ENCODE measurements around the gene SOS1.
A peak's percentile ranks its signal among the peaks of the same experiment; 100 is the strongest.
"Not testable (repeated sequence)": the region's sequence is repeated elsewhere in the genome, so short reads cannot be mapped to it uniquely, and the experiment has no call there.

SOS1 gene

DNA sequence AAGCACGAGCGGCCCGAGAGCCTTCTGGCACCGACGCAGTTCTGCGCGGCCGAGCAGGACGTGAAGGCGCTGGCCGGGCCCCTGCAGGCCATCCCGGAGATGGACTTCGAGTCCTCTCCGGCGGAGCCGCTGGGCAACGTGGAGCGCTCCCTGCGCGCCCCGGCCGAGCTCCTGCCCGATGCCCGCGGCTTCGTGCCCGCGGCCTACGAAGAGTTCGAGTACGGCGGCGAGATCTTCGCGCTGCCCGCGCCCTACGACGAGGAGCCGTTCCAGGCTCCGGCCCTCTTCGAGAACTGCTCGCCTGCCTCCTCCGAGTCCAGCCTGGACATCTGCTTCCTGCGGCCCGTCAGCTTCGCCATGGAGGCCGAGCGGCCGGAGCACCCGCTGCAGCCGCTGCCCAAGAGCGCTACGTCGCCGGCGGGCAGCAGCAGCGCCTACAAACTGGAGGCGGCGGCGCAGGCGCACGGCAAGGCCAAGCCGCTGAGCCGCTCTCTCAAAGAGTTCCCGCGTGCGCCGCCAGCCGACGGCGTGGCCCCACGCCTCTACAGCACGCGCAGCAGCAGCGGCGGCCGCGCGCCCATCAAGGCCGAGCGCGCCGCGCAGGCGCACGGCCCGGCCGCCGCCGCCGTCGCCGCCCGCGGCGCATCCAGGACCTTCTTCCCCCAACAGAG is 160.8 kb downstream of the SOS1 start:
- no peak for DNase-seq

DNA sequence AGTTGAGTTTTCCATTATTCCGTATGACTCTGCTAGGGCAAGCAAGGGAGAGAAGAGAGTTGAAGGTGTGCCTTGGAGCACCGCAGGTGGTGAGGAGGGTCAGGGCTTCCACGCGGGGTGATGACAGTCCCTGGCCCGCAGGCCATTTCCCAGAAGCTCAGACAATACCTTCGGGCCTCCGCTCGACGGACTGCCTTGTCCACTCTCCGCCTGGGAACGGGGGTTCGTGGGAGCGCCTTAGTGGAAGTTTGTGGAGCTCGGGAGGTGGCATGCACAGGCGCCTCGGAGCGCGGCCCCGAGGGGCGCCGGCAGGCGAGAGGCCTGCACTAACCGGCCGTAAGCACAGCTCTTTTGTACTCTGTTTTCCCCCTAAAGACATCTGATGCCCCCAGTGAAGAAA is 161.4 kb downstream of the SOS1 start:
- DNase-seq, result no peak

DNA sequence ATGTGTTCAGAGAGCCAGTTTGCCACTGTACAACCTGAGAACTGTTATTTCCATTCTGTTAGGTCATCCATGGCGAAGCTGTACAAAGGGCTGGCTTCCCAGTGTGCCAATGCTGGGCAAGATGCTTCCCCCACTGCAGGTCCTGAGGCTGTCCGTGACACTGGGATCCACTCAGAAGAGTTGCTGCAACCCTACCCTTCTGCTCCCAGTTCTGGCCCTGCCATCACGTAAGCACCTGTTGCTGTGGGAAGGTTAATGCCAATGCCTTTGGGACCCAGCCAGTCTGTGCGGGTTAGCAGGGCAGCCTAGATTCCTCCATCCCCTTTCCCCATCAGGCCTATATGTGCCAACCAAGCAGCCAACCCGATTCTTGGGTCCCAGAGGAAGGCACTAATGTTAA is 162.9 kb downstream of the SOS1 start:
- no peak for DNase-seq

DNA sequence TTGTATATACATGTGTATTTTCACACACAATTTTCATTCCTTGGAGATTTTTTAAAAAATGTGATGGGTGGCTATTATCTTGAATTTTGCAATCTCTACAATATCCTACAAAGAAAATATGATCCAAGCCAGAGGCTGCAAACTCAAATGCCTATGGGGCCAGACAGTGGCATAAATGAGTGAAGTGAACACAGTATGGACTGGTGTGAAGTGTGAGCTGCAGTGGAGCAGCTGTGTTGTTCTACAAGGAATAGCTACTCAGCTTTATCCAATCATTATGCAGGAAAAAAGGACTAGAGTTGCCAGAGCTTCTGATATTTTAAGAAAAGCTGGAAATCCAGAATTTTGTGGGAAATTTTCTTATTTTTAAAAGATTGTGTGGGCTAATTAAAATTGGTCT is 169.1 kb downstream of the SOS1 start:
- DNase-seq, result no peak

DNA sequence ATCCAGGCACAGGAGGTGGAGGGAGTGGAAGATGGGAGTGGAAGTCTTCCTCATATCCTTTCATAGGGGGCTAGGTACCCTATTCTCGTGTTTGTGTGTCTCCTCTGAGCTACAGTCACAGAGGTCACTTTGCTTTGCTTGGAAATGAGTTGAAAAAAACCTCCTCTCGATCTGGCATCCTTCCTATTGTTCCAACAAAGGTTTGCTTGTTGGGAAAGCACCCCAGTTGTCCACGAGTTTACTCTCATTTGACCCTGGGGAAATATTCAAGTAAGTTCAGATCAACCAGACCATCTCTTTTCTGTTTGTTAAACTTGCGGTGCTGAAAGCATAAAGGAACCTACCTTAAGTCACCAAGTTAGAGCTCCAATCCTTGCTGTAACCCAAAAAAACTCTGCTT is 171.9 kb downstream of the SOS1 start:
- no peak for DNase-seq

DNA sequence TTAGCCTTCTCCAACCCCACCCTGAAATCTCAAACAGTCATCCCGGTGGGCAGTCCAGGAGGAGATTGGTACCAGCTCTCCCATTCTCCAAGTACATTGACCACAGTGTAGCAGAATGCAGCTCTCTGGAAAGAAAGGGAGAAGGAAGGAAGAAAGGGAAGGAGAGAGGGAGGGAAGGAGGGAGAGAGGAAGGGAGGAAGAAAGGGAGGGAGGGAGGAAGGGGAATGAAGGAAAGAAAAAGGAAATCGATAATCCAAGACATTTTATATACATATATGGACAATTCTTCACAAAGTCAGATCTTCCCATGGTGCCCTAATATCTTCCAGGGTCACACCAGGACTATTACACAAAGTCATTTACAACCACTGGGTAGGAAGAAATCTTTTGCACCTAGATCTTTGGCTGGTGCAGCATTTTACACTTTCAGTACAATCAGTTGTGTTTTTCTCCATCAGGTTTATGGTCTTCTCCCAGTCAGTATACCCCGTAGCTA is 172.4 kb downstream of the SOS1 start:
- DNase-seq, result no peak

DNA sequence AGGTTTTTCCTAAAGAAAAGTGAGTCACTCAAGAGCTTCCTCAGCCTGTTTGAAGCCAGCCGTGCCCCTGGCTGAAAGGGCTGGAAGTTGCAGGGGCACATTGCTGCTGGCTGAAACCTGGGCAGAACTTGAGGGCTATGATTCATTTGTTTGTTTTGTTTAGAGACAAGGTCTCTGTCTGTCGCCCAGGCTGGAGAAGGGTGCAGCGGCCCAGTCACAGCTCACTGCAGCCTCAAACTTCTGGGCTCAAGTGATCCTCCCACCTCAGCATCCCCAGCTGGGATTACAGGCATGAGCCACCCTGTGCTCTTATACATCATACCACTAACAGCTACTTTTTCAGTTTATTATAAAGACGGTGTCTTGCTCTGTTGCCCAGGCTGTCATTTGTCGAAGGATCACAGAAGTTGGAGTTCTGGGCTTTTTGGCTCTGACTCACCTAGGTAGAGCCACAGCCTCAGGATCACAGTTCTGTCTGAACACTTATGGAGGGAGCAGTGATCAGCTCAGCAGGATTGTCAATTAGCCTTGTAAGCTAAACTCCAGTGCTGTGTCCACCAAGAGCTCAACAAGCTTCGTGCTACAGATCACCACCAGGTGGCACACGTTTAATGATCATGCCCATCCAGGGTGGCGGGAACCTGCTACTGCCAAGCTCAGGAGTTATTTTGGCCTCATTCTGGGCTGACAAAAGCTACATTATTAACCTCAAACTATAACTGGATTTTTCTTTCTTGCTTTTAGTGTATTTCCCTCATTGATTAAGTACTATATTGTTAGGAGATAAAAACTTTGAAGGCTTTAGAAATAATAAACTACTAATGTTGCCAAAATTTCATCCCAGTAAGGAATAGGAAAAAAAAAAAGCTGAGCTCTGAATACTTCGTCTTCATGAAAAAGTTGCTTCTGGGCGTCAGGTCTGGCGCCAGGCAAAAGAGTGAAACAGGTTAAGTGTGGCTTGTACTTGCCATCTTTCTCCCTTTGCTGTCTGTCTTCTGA is 173.3 kb downstream of the SOS1 start:
- peak; percentile 78 to 79 for DNase-seq

DNA sequence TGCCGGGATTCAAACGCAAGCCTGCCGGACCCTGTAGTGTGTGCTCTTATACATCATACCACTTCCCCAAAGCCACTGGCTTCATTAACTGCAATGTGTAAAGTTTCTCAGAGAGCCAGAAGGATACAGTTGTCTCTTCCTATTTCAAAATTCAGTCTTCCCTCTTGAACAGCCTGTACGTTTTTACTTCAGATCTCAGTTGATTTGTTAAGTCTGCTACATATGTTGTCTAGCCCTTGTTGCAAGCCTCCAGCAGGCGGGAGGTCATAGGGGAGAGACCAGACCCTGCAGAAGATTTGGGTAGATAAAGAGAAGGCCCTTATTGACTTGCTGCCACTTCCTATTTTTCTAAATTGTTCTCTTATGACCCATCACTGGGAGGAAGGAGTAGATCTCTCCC is 174.9 kb downstream of the SOS1 start:
- peak; percentile 57 to 76 for DNase-seq

DNA sequence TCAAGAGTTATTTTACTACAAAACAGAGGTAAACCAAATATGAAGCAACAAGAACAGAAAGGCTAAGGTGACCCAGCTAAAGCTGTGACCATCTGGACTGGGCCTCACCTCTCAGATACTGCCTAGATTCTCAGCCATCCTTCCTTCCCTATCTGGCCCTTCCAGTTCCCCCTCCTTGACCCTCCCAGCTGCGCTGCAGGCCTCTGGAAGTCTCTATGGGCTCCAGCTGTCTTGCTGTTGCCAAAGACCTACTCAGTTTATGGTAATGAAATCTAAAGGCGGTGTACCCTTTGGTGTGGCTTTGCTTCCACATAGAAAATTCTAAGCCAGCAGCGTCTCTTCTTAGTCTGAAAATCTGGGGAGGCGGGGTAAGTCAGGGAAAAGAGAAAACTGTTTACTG is 175.5 kb downstream of the SOS1 start:
- DNase-seq, result no peak

DNA sequence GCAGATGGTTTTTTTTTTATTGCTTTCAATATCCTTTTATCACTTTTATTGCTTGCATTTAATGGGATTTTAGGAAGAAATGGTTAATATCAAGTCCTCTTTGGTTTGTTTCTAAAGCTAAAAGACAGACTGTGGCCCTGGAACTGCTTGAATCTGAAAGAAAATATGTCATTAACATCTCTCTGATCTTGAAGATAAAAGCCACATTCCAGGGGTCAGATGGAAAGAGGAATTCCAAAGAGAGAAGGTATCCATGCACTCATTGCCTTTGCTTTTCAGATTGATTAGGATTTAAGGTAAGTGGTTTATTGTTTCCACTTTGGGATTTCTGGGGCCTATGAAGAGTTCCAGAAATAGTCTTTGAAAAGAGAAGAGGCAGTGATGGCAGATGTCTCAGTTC is 177.1 kb downstream of the SOS1 start:
- DNase-seq, result no peak

DNA sequence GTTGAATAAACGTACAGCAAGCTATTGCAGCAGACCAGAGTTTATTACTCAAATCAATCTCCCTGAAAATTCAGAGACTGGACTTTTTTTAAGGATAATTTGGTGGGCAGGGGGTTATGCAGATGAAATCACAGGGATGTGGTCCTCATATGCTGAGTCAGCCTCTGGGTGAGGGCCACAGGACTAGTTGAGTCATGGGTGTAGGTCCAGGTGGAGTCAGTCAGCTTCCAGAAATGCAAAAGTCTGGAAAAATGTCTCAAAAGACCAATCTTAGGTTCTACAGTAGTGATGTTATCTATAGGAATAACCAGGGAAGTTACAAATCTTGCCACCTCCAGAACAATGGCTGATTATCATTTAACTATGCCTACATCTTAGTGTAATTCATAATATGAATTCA is 180.1 kb downstream of the SOS1 start:
- DNase-seq, result no peak

DNA sequence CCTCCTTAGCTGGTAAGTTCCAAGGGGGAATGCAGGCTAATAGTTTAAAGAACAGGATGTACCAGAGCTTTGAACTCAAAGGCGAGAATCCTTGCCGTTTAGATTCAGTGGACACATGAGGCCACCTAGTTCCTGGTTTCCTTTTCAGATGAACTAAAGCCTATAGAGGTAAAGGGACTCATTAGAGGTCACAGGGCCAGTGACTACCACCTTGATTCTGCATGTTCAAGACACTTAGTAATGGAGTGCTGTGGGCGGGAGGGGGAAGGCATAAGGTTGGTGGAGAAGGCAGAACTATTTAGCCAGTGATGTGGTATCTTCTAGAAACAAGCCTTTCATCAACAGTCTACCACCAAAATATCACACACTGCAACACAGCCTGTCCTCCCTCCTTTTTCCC is 183.3 kb downstream of the SOS1 start:
- no peak for DNase-seq

DNA sequence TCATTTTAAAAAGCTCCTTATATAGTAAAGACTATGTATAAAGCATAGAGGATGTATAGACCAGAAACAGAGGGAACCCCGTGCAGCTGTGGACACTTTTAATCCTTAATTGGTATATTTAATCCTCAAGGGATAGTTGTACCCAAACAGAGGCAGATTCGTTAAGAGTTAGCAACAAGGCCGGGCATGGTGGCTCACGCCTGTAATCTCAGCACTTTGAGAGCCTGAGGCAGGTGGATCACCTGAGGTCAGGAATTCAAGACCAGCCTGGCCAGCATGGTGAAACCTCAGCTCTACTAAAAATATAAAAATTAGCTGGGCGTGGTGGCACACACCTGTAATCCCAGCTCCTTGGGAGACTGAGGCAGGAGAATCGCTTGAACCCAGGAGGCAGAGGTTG is 184.3 kb downstream of the SOS1 start:
- DNase-seq, result not testable (repeated sequence)

DNA sequence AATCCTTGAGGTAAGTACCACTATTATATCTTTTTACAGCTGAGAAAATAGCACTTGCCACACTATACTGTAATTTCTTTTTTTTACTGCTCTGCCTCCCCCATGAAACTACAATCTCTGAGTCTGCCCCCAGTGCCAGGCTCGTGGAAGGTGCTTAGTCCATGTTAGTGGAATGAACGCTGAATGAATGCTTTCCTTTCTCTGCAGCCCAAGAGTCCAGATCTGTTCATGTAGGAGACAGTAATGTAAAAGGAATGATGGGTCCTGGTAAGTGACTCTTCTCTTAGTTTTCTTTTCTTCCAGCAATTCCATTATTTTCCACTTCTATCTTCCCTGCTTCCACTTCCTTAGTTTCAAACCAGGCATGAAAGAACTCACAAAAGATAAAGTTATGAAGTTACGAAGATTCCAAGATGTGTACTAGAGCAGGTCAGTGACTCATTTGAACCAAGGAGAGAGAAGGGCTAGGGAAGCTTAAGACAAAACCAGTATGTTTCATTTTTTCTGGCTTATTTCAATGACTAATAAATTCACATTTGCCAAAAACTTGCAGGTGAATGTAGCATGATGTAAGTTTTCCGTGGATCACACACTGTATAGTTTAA is 185.2 kb downstream of the SOS1 start:
- no peak for DNase-seq

DNA sequence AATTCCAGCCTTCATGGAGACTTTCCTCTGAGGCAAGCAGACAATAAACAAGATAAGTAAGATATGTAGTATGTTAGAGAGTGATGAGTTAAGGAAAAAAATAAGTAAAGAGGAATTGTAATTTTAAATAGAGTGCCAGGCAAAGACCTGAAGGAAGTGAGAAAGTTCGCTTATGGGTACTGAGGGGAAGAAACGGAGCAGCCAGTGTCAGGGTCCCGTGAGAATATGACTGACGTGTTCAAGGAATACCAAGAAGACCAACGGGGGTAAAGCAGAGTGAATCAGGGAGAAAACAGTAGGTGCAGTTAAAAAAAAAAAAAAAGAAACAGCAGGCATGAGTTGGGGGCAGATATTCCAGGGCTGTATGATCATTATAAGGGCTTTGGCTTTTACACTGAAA is 186.1 kb downstream of the SOS1 start:
- no peak for DNase-seq

DNA sequence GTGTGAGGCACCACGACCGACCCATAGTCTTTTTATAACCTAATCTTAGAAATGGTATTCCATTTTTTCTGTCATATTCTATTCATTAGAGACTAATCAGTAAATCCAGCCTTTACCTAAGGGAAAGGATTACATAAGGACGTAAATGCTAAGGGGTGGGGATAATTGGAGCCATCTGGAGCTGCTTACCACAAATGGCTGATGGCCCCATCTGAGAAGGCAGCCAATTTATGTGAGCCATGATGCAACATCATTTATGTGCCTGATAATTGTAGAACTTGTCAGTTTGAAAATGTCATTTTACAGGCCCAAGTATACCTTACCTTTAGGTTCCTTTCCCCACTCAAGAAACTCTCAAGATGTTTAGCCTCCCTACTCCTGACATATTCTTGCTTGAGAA is 187.2 kb downstream of the SOS1 start:
- no peak for DNase-seq

DNA sequence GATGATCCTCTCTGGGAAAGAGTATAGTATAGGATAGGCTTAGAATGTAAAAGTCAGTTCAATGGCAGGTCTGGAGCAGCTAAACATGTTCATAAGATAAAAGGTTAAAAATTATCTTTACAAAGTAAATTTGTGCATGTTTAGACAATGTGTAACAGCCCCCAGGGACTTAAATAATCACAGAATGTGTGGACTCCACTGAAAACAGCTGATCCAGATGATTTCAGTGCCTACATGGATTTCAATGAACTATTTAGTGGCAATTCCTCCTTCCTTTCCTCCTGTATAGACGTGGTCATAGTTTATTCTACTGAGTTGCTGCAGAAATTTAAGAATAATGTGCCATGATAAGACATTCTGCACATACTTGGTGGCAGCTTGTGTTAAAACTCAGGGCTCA is 188.3 kb downstream of the SOS1 start:
- DNase-seq, result no peak

All from Kasumi-1 (cell line).